Measurements from ENCODE around the gene RFC1.
"Not testable (repeated sequence)": the region's sequence is repeated elsewhere in the genome, so short reads cannot be mapped to it uniquely, and the experiment has no call there.

The RFC1 gene

GRCh38 chr4:39365830-39366771 is at the start of gene RFC1:
TSS of gene RFC1 (minus strand) at chr4:39366362. CDS start at chr4:39366241, 121 bp downstream.
- DNase-seq = peak; percentile 95

DNA sequence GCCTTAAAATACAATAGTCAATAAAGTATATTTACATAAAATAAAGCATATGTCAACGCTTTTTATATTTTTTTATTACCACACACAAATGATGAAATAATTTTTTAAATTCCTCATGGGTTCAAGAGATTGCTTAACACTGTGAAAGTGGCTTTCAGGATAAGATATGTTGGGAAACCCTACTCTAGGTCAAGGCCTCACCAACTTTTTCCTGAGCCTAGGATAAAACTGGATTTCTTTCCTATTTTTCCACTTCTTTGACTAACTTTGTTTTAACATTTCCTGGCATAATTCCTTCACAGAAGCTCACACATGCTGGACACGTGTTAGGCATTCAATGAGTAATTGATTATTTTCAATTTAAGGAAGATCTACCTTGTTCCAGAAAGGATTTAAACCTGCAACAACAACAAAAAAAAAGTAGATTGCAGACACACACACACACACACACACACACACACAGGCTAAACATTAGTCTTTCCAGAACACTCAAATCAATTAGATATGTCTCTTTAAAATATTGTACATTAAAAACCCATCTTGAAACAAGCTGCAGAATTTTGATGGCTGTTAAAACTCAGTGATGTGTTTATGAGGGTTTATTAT is 49.6 kb upstream of the RFC1 start:
- no peak for DNase-seq

- not testable (repeated sequence) for DNase-seq
These were observed 45.4 kb upstream of the RFC1 start for GRCh38 chr4:39411561-39411960.

DNA sequence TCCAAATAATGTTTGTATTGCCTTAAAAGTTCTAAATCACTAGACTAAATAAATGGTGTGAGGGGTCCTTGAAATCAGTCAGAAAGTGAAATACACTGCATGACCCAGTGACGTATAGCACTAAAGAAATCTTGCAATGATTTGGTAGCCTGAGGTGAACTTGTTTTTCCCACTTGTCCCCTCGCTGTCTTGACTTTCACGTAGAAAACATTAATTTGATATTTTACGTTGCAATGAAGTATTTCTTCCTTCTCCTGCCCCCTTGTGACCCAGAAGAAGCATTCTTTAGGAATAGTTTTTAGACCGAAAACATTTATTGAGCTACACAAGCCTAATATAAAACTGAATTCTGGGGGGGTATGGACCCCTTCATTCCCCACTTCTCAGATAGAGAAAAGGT is 44.3 kb upstream of the RFC1 start:
- no peak for DNase-seq

DNA sequence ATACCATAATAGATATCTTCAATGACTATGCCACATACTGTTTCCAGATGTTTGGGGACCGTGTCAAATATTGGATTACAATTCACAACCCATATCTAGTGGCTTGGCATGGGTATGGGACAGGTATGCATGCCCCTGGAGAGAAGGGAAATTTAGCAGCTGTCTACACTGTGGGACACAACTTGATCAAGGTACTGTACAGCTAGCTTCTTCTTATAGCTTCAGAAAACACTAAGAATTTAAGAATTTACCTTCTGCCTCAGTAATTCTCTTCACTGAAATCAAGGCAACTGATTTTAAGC is 41.4 kb upstream of the RFC1 start:
- DNase-seq = no peak

DNA sequence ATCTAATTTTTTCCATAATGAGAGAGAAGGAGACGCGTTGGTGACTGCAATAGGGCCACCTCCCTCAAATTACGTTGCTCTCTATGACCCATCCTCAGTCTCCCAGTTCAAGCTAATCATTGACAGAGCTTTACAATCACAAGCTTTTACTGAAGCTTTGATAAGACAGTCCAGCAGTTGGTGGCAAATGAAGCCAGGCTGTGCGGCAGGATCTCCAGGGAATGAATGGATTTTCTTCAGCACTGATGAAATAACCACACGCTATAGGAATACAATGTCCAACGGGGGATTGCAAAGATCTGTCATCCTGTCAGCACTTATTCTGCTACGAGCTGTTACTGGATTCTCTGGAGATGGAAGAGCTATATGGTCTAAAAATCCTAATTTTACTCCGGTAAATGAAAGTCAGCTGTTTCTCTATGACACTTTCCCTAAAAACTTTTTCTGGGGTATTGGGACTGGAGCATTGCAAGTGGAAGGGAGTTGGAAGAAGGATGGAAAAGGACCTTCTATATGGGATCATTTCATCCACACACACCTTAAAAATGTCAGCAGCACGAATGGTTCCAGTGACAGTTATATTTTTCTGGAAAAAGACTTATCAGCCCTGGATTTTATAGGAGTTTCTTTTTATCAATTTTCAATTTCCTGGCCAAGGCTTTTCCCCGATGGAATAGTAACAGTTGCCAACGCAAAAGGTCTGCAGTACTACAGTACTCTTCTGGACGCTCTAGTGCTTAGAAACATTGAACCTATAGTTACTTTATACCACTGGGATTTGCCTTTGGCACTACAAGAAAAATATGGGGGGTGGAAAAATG is 40.8 kb upstream of the RFC1 start, which contains the start of gene KLB:
KLB (plus strand) TSS at position 168 of the 821 bp plus-strand sequence; CDS start at position 188, 20 bp downstream.
- no peak for DNase-seq

- not testable (repeated sequence) for DNase-seq
These were observed 35.5 kb upstream of the RFC1 start for GRCh38 chr4:39401640-39402039.

- no peak for DNase-seq
These were observed 28.5 kb upstream of the RFC1 start for GRCh38 chr4:39394706-39395105.

DNA sequence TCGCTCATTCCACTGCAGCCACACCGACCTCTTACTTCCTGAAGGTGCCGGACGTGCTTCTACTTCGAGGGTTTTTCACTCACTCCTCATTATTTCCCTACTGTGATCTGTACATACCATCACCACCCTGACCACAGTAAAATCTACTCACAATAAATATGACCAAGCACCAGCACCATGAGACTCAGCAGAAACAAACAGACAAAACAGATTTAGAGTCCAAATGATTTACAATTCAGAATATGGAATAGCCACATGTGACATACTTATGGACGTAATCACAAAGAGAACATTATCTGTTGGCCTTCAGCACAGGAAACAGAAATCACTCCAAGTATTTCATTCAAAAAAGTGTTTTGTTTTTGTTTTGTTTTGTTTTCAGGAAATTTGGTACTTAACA is 24.4 kb upstream of the RFC1 start:
- DNase-seq = no peak

- no peak for DNase-seq
These were observed 18.4 kb upstream of the RFC1 start for GRCh38 chr4:39384563-39384962.

GRCh38 chr4:39383690-39384089 is 17.5 kb upstream of the RFC1 start:
- DNase-seq = no peak

GRCh38 chr4:39375478-39375877 is 9.3 kb upstream of the RFC1 start:
- DNase-seq = no peak

DNA sequence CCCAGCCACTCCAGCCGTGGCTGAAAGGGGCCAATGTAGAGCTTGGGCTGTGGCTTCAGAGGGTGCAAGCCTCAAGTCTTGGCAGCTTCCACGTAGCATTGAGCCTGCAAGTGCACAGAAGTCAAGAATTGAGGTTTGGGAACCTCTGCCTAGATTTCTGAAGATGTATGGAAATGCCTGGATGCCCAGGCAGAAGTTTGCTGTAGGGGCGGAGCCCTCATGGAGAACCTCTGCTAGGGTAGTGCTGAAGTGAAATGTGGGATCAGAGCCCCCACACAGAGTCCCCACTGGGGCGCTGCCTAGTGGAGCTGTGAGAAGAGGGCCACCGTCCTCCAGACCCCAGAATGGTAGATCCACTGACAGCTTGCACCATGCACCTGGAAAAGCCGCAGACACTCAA is 5.0 kb upstream of the RFC1 start:
- not testable (repeated sequence) for DNase-seq

DNA sequence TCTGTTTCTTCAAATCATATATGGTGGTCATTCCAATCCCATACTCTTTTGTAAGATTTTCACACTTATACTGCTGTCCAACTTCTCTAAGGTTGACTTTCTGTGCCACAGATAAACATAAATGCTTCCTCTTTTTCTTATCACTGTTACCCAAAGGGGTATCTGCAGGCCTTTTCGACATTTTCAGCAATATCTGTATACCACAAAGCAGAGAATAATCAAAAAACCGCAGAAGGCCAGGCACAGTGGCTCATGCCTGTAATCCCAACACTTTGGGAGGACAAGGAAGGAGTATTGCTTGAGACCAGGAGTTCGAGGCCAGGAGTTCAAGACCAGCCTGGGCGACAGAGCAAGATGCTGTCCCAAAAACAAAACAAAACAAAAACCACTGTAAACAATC is 3.1 kb upstream of the RFC1 start:
- DNase-seq = no peak

GRCh38 chr4:39367166-39367565 is 1.0 kb upstream of the RFC1 start:
- DNase-seq = no peak

- no peak for DNase-seq
These were observed 802 bp downstream of the RFC1 start for GRCh38 chr4:39365360-39365759.

GRCh38 chr4:39363773-39364393 is 2.3 kb downstream of the RFC1 start:
- no peak for DNase-seq

GRCh38 chr4:39362827-39363226 is 3.3 kb downstream of the RFC1 start:
- DNase-seq = no peak

GRCh38 chr4:39360611-39361010 is 5.6 kb downstream of the RFC1 start:
- DNase-seq = not testable (repeated sequence)

DNA sequence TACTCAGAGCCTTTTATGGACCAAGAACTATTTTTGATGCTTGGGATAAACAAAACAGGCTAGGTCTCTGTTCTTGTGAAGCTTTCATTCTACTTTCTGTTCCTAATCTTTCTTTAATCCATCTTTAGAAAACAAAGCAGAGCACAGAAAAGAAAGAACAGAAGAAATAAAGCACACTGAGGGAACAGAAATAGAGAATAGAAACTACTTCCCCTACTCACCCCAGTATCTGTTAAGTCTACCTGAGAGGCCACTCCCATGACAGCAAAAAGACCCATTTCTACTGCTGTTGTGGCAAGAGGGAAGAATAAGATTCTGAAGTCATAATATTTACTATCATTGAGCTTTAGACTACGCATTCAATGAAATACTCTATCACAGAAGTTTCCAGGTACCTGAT is 9.2 kb downstream of the RFC1 start:
- no peak for DNase-seq

DNA sequence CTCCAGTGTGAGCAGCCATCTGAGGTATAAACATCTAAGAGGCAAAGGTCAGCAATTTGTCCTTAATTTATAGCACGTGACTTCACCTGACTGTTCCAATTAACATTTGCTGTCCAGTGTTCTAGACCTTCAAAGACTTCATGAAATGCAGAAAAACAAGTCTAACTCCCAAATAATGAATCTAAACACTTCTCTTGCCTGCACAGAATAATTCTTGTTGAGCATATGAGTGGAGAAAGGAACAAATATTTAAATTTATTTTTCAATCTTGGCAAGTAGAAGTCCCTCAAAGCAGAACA is 12.0 kb downstream of the RFC1 start:
- DNase-seq = no peak

GRCh38 chr4:39353478-39354253 is 12.5 kb downstream of the RFC1 start:
- no peak for DNase-seq

DNA sequence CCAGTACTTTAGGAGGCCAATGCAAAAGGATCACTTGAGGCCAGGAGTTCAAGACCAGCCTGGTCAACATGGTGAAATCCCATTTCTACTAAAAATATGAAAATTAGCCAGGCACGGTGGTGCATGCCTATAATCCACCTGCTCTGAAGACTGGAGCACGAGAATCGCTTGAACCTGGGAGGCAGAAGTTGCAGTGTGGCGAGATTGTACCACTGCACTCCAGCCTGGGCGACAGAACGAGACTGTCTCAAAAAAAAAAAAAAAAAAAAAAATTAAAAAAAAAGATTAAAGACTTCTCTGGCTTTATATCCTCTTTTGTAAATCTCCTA is 13.0 kb downstream of the RFC1 start:
- not testable (repeated sequence) for DNase-seq

All from islet precursor cell (in vitro differentiated cells).